Stimulated activated naive CD4-positive, alpha-beta T cell (primary cell): ENCODE results near the gene RAD51B.
"Not testable (repeated sequence)": the region's sequence is repeated elsewhere in the genome, so short reads cannot be mapped to it uniquely, and the experiment has no call there.

Experiments
- DNase-seq, 6 experiments: peaks; one replicate each; lab custom pipeline; 2025; lab: John Stamatoyannopoulos, UW

The RAD51B gene

GRCh38 chr14:68274725-68275124 lies 455.1 kb downstream of the RAD51B start:
- no peak for DNase-seq

- no peak for DNase-seq
Observed at GRCh38 chr14:68278576-68279436, 459.2 kb downstream of the RAD51B start.

GRCh38 chr14:68279437-68279720 lies 459.8 kb downstream of the RAD51B start:
- DNase-seq: no peak

- no peak for DNase-seq
Observed at GRCh38 chr14:68279777-68280233, 460.2 kb downstream of the RAD51B start.

- DNase-seq: no peak
Observed at GRCh38 chr14:68281497-68281896, 461.9 kb downstream of the RAD51B start.

- DNase-seq: peak; percentile 22 to 66 (median 32)
Observed at GRCh38 chr14:68282479-68283377, 463.1 kb downstream of the RAD51B start.

- DNase-seq: peak; percentile 24 to 66 (median 48)
Observed at GRCh38 chr14:68283378-68284123, 464.0 kb downstream of the RAD51B start.

- DNase-seq: no peak
Observed at GRCh38 chr14:68284333-68284732, 464.8 kb downstream of the RAD51B start.

- DNase-seq: no peak
Observed at GRCh38 chr14:68284834-68285233, 465.3 kb downstream of the RAD51B start.

- DNase-seq: peak; percentile 14 to 56 (median 46)
Observed at GRCh38 chr14:68285421-68286179, 466.0 kb downstream of the RAD51B start.

GRCh38 chr14:68286667-68287066 lies 467.1 kb downstream of the RAD51B start:
- DNase-seq: no peak

GRCh38 chr14:68289452-68289851 lies 469.9 kb downstream of the RAD51B start:
- DNase-seq: not testable (repeated sequence)

GRCh38 chr14:68291820-68292219 lies 472.2 kb downstream of the RAD51B start:
- DNase-seq: no peak

- DNase-seq: no peak
Observed at GRCh38 chr14:68292441-68293215, 473.0 kb downstream of the RAD51B start.

- DNase-seq: peak in 2 of 6 experiments; percentile 15 to 32
Observed at GRCh38 chr14:68293404-68293803, 473.8 kb downstream of the RAD51B start.

GRCh38 chr14:68295316-68295816 lies 475.8 kb downstream of the RAD51B start:
- no peak for DNase-seq

- DNase-seq: no peak
Observed at GRCh38 chr14:68297039-68297438, 477.5 kb downstream of the RAD51B start.

GRCh38 chr14:68297876-68298468 lies 478.4 kb downstream of the RAD51B start:
- DNase-seq: no peak

- no peak for DNase-seq
Observed at GRCh38 chr14:68300608-68301007, 481.0 kb downstream of the RAD51B start.

GRCh38 chr14:68301219-68301618 lies 481.6 kb downstream of the RAD51B start:
- no peak for DNase-seq
